Ramos (cell line): ENCODE measurements around the gene ADGRG6.

Source experiments
- in situ Hi-C: fragments of 300-500 bp; cut with MboI; formaldehyde crosslinking; loops from one replicate; pipeline ENCODE4 v1.14.3; 2022; ENCODE audit warnings: low sequenced_read_pairs; ENCODE audit not compliant: unreplicated experiment

The ADGRG6 gene

GRCh38 chr6:142289687-142290086 is 12.1 kb upstream of the ADGRG6 start:
- in situ Hi-C loops, result no loop called here

GRCh38 chr6:142290851-142291250 is 11.0 kb upstream of the ADGRG6 start:
- in situ Hi-C loops, result no loop called here

- in situ Hi-C loops, result no loop called here
Observed at GRCh38 chr6:142291512-142291911, 10.3 kb upstream of the ADGRG6 start.

GRCh38 chr6:142292166-142292924 is 9.5 kb upstream of the ADGRG6 start:
- in situ Hi-C loops, result no loop called here

GRCh38 chr6:142293121-142293520 is 8.7 kb upstream of the ADGRG6 start:
- in situ Hi-C loops, result no loop called here

GRCh38 chr6:142294679-142295078 is 7.1 kb upstream of the ADGRG6 start:
- in situ Hi-C loops, result no loop called here

- in situ Hi-C loops, result no loop called here
Observed at GRCh38 chr6:142296975-142297604, 4.7 kb upstream of the ADGRG6 start.

GRCh38 chr6:142297605-142297995 is 4.2 kb upstream of the ADGRG6 start:
- in situ Hi-C loops, result no loop called here

GRCh38 chr6:142297996-142298753 is 3.6 kb upstream of the ADGRG6 start:
- in situ Hi-C loops, result no loop called here

- in situ Hi-C loops, result no loop called here
Observed at GRCh38 chr6:142300302-142300701, 1.5 kb upstream of the ADGRG6 start.

GRCh38 chr6:142300758-142301650 is 803 bp upstream of the ADGRG6 start:
- in situ Hi-C loops, result no loop called here

GRCh38 chr6:142302421-142303175 is 791 bp downstream of the ADGRG6 start:
- in situ Hi-C loops, result no loop called here

- in situ Hi-C loops, result no loop called here
Observed at GRCh38 chr6:142303176-142303533, 1.3 kb downstream of the ADGRG6 start.

GRCh38 chr6:142304241-142304640 is 2.4 kb downstream of the ADGRG6 start:
- in situ Hi-C loops, result no loop called here

- in situ Hi-C loops, result no loop called here
Observed at GRCh38 chr6:142306736-142307135, 4.9 kb downstream of the ADGRG6 start.

- in situ Hi-C loops, result no loop called here
Observed at GRCh38 chr6:142307963-142308748, 6.3 kb downstream of the ADGRG6 start.

GRCh38 chr6:142309426-142309825 is 7.6 kb downstream of the ADGRG6 start:
- in situ Hi-C loops, result no loop called here

- in situ Hi-C loops, result no loop called here
Observed at GRCh38 chr6:142313284-142313683, 11.5 kb downstream of the ADGRG6 start.
